ENCODE data around the gene IL1RN.

IL1RN gene, protein sequence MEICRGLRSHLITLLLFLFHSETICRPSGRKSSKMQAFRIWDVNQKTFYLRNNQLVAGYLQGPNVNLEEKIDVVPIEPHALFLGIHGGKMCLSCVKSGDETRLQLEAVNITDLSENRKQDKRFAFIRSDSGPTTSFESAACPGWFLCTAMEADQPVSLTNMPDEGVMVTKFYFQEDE

DNA sequence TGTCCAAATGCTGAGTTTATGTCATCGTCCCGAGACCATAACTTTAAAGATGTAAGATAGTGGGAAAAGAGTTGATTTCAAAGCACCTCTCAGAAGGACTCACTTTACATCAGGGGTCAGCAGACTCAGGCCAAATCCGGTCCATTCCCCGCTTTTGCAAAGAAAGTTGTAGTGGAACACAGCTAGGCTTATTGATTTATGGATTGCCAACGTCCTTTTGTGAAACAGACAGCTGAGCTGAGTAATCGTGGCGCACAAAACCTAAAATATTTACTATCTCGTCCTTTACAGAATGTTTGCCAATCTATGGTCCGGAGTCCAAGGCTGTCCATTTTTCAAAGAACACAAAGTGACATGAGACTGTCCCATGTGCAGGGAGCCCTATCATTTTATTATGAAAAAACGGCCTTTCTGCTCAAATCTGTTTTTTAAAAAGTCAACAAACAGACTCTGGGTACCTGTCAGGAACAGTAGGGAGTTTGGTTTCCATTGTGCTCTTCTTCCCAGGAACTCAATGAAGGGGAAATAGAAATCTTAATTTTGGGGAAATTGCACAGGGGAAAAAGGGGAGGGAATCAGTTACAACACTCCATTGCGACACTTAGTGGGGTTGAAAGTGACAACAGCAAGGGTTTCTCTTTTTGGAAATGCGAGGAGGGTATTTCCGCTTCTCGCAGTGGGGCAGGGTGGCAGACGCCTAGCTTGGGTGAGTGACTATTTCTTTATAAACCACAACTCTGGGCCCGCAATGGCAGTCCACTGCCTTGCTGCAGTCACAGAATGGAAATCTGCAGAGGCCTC is at the start of gene IL1RN:
Gene IL1RN, plus strand, starts transcription at position 754 of the 801 bp plus-strand sequence. Its CDS starts 27 bp downstream, at position 781.
- peaks cover 0 to 14% (median 0%) of the 10 kb centered on the region in 5 donors for H3K4me1 ChIP-seq (ENCODE audit: control insufficient read depth in 5 of 5, insufficient read depth in 5 of 5, low read length in 5 of 5)
- H3K9me3 ChIP-seq (ENCODE audit: control insufficient read depth in 5 of 5, low read length in 5 of 5), result no peaks in the 10 kb centered on the region
- H3K27me3 ChIP-seq (ENCODE audit: control insufficient read depth in 5 of 5, insufficient read depth in 4 of 5, low read length in 5 of 5), result no peaks in the 10 kb centered on the region
- H3K27ac ChIP-seq (ENCODE audit: low read depth, low read length), result no peak within 1 kb of the TSS
- H3K9ac ChIP-seq (ENCODE audit: low read length in 5 of 5), result peak within 1 kb of the TSS in 1 of 5 donors; percentile 26
- H3K36me3 ChIP-seq (ENCODE audit: control insufficient read depth in 5 of 5, insufficient read depth in 5 of 5, low read length in 5 of 5), result no peaks in the 10 kb centered on the region
- H3K4me3 ChIP-seq (ENCODE audit: low read depth in 1 of 5, low read length in 5 of 5), result peak within 1 kb of the TSS in 3 of 5 donors; percentile 4 to 31 (median 20)

DNA sequence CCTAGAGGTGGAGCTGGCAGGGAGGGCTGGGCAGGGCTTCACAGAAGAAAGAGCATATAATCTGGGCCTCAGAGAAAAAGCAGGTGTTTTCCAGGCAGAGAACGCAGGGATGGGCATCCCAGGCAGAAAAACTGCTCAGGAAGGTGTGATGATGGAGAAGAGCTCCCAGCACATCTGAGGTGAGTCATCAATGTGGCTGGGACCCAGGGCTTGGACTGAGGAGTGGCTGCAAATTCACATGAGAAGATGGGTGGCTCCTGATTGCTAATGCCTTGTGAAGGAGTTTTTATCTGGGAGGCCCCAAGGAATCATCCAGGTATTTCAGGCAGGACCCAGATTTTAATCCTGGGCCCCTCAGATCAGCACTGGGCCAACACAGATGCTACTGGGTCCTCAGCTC is 49.5 kb upstream of the IL1RN start:
- H3K36me3 ChIP-seq (ENCODE audit: control insufficient read depth in 5 of 5, insufficient read depth in 5 of 5, low read length in 5 of 5), result no peaks in the 10 kb centered on the region
- peaks cover 0 to 9% (median 3%) of the 10 kb centered on the region in 5 donors for H3K27me3 ChIP-seq (ENCODE audit: control insufficient read depth in 5 of 5, insufficient read depth in 4 of 5, low read length in 5 of 5)
- H3K4me1 ChIP-seq (ENCODE audit: control insufficient read depth in 5 of 5, insufficient read depth in 5 of 5, low read length in 5 of 5), result no peaks in the 10 kb centered on the region
- H3K4me3 ChIP-seq (ENCODE audit: low read depth in 1 of 5, low read length in 5 of 5), result no peak overlapping the region
- H3K9me3 ChIP-seq (ENCODE audit: control insufficient read depth in 5 of 5, low read length in 5 of 5), result no peaks in the 10 kb centered on the region
- no peak overlapping the region for H3K27ac ChIP-seq (ENCODE audit: low read depth, low read length)
- H3K9ac ChIP-seq (ENCODE audit: low read length in 5 of 5), result no peak overlapping the region

DNA sequence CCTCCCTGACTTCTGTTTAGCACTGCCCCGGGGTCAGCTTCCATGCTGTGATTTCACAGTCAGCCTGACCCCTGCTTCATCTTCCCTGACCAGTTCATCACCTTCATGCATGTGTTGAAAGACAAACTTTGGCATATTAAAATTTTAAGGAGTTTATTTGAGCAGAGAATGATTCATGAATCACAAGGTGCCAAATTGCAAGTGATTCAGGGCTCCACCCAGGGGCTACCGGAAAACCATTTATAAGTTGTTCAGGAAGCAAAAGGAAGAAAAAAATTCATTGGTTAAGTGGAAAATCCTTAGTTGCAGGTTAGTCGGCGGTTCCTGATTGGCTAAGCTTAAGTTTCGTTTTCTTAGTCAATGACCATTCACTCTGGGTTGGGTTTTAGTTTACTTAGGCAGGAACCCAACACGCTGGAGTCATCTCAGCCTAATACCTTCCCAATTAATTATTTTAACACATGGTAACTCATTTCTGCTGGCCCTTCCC is 49.0 kb upstream of the IL1RN start:
- Histone ChIP-seq H3K4me3 (ENCODE audit: low read depth in 1 of 5, low read length in 5 of 5) (no peak overlapping the region), H3K36me3 (ENCODE audit: control insufficient read depth in 5 of 5, insufficient read depth in 5 of 5, low read length in 5 of 5) (no peaks in the 10 kb centered on the region), H3K27me3 (ENCODE audit: control insufficient read depth in 5 of 5, insufficient read depth in 4 of 5, low read length in 5 of 5) (peaks cover 0 to 9% (median 3%) of the 10 kb centered on the region in 5 donors), H3K9me3 (ENCODE audit: control insufficient read depth in 5 of 5, low read length in 5 of 5) (no peaks in the 10 kb centered on the region), H3K9ac (ENCODE audit: low read length in 5 of 5) (no peak overlapping the region), H3K27ac (ENCODE audit: low read depth, low read length) (no peak overlapping the region), H3K4me1 (ENCODE audit: control insufficient read depth in 5 of 5, insufficient read depth in 5 of 5, low read length in 5 of 5) (no peaks in the 10 kb centered on the region)

DNA sequence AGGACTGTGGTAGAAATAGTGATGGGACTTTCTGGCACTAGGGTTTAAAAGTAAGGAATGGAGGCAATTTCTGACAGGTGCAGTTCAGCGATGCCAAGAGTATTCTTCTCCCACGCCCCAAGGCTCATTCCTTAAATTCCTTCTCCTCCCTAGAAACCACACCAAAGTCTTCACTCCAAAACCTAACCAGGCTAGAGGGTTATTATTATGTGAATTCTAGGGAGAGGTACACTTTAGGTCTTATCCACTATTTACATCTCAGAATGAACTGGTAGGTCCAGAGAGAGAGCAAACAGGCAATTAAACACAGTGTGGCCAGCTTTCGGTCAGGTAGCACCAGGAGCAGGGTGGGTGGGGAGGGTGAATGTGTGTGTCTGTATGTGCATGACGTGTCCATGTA is 48.3 kb upstream of the IL1RN start:
- Histone ChIP-seq H3K9me3 (ENCODE audit: control insufficient read depth in 5 of 5, low read length in 5 of 5) (no peaks in the 10 kb centered on the region), H3K4me1 (ENCODE audit: control insufficient read depth in 5 of 5, insufficient read depth in 5 of 5, low read length in 5 of 5) (no peaks in the 10 kb centered on the region), H3K27me3 (ENCODE audit: control insufficient read depth in 5 of 5, insufficient read depth in 4 of 5, low read length in 5 of 5) (peaks cover 0 to 9% (median 1%) of the 10 kb centered on the region in 5 donors), H3K36me3 (ENCODE audit: control insufficient read depth in 5 of 5, insufficient read depth in 5 of 5, low read length in 5 of 5) (no peaks in the 10 kb centered on the region), H3K4me3 (ENCODE audit: low read depth in 1 of 5, low read length in 5 of 5) (no peak overlapping the region), H3K9ac (ENCODE audit: low read length in 5 of 5) (no peak overlapping the region), H3K27ac (ENCODE audit: low read depth, low read length) (no peak overlapping the region)

DNA sequence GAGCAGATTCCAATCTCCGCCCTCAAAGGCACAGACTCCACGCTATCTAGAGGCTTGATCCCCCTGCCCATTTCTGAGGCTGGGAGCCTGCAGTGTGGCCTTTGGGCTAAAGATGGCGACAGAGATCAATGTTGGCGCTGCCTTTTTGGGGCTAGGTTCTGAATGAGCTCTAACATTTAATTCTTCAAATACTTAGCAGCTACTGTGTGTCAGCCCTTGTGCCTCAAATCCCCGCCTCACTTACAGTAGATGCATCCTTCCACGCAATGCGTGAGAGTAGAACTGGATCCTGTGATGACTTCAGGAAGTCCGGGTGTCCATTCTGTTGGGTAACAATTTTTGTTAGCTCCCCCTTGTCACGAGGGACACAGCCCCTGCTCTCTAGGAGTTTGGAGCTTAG is 47.3 kb upstream of the IL1RN start:
- peaks cover 0 to 5% (median 0%) of the 10 kb centered on the region in 5 donors for H3K27me3 ChIP-seq (ENCODE audit: control insufficient read depth in 5 of 5, insufficient read depth in 4 of 5, low read length in 5 of 5)
- H3K27ac ChIP-seq (ENCODE audit: low read depth, low read length), result no peak overlapping the region
- H3K9ac ChIP-seq (ENCODE audit: low read length in 5 of 5), result no peak overlapping the region
- H3K9me3 ChIP-seq (ENCODE audit: control insufficient read depth in 5 of 5, low read length in 5 of 5), result no peaks in the 10 kb centered on the region
- H3K4me1 ChIP-seq (ENCODE audit: control insufficient read depth in 5 of 5, insufficient read depth in 5 of 5, low read length in 5 of 5), result no peaks in the 10 kb centered on the region
- H3K36me3 ChIP-seq (ENCODE audit: control insufficient read depth in 5 of 5, insufficient read depth in 5 of 5, low read length in 5 of 5), result no peaks in the 10 kb centered on the region
- H3K4me3 ChIP-seq (ENCODE audit: low read depth in 1 of 5, low read length in 5 of 5), result no peak overlapping the region

DNA sequence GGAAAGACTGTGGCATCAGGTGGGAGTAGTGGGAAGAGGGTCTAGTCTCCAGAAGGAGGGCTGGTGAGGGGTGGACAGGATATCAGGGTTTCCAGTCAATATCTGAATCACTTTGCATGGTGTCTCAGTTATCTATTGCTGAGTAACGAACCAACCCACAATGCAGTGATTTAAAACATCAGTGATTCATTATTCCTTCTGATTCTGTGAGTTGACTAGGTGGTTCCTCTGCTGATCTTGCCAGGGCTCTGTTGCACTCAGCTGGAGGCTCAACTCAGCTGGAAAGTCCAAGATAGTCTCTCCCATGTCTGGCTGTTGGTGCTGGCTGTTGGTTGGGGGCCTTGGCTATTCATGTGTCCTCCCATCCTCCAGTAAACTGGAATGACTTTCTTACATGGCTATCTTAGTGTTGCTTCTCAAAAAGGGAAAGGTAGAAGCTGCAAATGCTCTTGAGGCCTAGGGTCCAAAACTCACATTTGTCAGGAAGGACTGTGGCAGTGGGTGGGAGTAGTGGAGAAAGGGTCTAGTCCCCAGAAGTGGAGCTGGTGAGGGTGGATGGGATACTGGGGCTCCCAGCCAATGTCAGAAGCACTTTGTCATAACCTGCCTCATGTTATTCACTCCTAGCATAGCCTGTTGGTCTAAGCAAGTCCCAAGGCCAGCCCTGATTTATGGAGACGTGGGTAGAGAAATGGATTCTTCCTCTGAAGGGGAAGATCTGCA is 45.7 kb upstream of the IL1RN start:
- Histone ChIP-seq H3K9me3 (ENCODE audit: control insufficient read depth in 5 of 5, low read length in 5 of 5) (no peaks in the 10 kb centered on the region), H3K4me1 (ENCODE audit: control insufficient read depth in 5 of 5, insufficient read depth in 5 of 5, low read length in 5 of 5) (no peaks in the 10 kb centered on the region), H3K36me3 (ENCODE audit: control insufficient read depth in 5 of 5, insufficient read depth in 5 of 5, low read length in 5 of 5) (no peaks in the 10 kb centered on the region), H3K27ac (ENCODE audit: low read depth, low read length) (no peak overlapping the region), H3K27me3 (ENCODE audit: control insufficient read depth in 5 of 5, insufficient read depth in 4 of 5, low read length in 5 of 5) (peaks cover 0 to 5% (median 0%) of the 10 kb centered on the region in 5 donors), H3K9ac (ENCODE audit: low read length in 5 of 5) (no peak overlapping the region), H3K4me3 (ENCODE audit: low read depth in 1 of 5, low read length in 5 of 5) (no peak overlapping the region)

DNA sequence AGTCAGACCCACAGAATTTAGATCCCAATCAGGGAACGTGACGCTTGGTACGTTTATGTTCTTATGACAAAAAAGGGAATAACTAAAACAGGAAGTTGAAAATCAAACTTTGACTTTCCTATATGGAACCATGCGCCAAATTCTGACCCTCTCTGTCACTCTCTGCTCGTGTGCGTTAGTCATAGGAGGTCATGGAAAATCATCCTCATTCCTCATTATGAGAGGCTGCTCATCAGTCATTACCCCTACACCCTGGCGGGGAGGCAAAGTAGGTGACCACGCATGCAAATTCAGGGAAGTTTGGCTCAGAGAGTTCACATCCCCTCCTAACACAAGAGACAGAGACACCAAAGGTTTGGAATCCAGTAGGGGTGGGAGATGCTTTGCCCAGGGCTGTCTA is 44.1 kb upstream of the IL1RN start:
- Histone ChIP-seq H3K4me3 (ENCODE audit: low read depth in 1 of 5, low read length in 5 of 5) (no peak overlapping the region), H3K4me1 (ENCODE audit: control insufficient read depth in 5 of 5, insufficient read depth in 5 of 5, low read length in 5 of 5) (no peaks in the 10 kb centered on the region), H3K9ac (ENCODE audit: low read length in 5 of 5) (no peak overlapping the region), H3K27me3 (ENCODE audit: control insufficient read depth in 5 of 5, insufficient read depth in 4 of 5, low read length in 5 of 5) (peaks cover 0 to 5% (median 0%) of the 10 kb centered on the region in 5 donors), H3K36me3 (ENCODE audit: control insufficient read depth in 5 of 5, insufficient read depth in 5 of 5, low read length in 5 of 5) (no peaks in the 10 kb centered on the region), H3K9me3 (ENCODE audit: control insufficient read depth in 5 of 5, low read length in 5 of 5) (peaks cover 0 to 6% (median 0%) of the 10 kb centered on the region in 5 donors), H3K27ac (ENCODE audit: low read depth, low read length) (no peak overlapping the region)

DNA sequence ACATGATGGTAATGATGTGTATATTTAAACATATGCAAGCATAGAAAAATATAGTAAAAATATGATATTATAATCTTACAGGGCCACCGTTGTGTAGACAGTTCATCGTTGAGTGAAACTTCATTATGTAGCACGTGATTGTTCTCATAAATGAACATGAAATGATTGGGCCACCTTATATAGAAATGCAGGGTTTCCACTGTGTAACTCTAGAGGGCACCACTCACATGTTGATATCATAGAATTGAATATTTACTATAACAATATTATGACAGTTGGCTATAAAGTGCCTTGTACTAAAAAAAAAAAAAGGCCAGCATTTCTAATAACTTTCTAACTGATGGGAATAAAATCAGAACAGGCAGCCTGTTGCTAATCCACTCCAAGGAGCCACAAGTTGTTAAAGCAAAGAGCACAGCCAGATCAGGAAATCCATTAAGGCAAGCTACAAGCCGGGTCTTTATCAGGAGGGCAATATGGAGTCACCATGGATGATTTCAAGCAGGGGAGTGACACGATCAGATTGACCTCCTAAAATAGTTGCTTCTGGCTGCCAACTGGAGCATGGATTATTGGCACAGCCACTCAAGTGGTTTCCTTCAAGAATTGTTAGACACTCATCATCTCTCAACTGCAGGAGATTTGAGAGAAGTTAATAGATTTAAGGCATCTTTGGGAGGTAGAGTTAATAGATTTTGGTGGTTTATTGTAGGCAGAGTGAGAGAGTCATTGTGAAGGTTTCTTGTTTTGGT is 43.0 kb upstream of the IL1RN start:
- Histone ChIP-seq H3K4me1 (ENCODE audit: control insufficient read depth in 5 of 5, insufficient read depth in 5 of 5, low read length in 5 of 5) (no peaks in the 10 kb centered on the region), H3K4me3 (ENCODE audit: low read depth in 1 of 5, low read length in 5 of 5) (no peak overlapping the region), H3K27me3 (ENCODE audit: control insufficient read depth in 5 of 5, insufficient read depth in 4 of 5, low read length in 5 of 5) (peaks cover 0 to 6% (median 0%) of the 10 kb centered on the region in 5 donors), H3K9ac (ENCODE audit: low read length in 5 of 5) (no peak overlapping the region), H3K27ac (ENCODE audit: low read depth, low read length) (no peak overlapping the region), H3K9me3 (ENCODE audit: control insufficient read depth in 5 of 5, low read length in 5 of 5) (peaks cover 0 to 6% (median 0%) of the 10 kb centered on the region in 5 donors), H3K36me3 (ENCODE audit: control insufficient read depth in 5 of 5, insufficient read depth in 5 of 5, low read length in 5 of 5) (no peaks in the 10 kb centered on the region)

DNA sequence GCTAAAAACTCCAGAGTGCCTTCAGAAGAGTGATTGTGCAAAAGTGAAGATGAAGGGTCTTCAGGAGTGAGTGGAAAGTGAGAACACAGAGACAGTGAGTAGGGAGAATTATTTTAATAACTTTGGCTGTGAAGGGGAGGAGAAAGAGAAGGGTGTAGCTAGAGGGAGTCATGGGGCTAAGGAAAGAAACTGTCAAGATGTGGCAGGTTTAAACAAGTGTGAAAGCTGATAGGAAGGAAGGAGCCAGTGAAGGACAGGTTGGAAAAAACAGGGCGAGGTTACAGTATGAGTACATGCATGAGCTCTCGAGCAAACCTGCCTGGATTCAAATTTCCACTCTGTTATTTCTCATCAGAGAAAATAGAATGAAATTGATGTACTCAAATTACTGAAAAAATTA is 41.9 kb upstream of the IL1RN start:
- H3K9ac ChIP-seq (ENCODE audit: low read length in 5 of 5), result no peak overlapping the region
- H3K4me3 ChIP-seq (ENCODE audit: low read depth in 1 of 5, low read length in 5 of 5), result no peak overlapping the region
- H3K27ac ChIP-seq (ENCODE audit: low read depth, low read length), result no peak overlapping the region
- no peaks in the 10 kb centered on the region for H3K4me1 ChIP-seq (ENCODE audit: control insufficient read depth in 5 of 5, insufficient read depth in 5 of 5, low read length in 5 of 5)
- H3K27me3 ChIP-seq (ENCODE audit: control insufficient read depth in 5 of 5, insufficient read depth in 4 of 5, low read length in 5 of 5), result peaks cover 0 to 6% (median 0%) of the 10 kb centered on the region in 5 donors
- peaks cover 0 to 6% (median 0%) of the 10 kb centered on the region in 5 donors for H3K9me3 ChIP-seq (ENCODE audit: control insufficient read depth in 5 of 5, low read length in 5 of 5)
- no peaks in the 10 kb centered on the region for H3K36me3 ChIP-seq (ENCODE audit: control insufficient read depth in 5 of 5, insufficient read depth in 5 of 5, low read length in 5 of 5)

All from subcutaneous abdominal adipose tissue (tissue), 5 donors.